HG03139 (cell line): ENCODE measurements around the gene ATF6B.
"Not testable (repeated sequence)": the region's sequence is repeated elsewhere in the genome, so short reads cannot be mapped to it uniquely, and the experiment has no call there.

Experiments
- ATAC-seq: cut with Tn5 transposase; IDR thresholded peaks from one replicate; pipeline ENCODE4 v1.9.1; 2021; ENCODE audit not compliant: unreplicated experiment

The ATF6B gene

DNA sequence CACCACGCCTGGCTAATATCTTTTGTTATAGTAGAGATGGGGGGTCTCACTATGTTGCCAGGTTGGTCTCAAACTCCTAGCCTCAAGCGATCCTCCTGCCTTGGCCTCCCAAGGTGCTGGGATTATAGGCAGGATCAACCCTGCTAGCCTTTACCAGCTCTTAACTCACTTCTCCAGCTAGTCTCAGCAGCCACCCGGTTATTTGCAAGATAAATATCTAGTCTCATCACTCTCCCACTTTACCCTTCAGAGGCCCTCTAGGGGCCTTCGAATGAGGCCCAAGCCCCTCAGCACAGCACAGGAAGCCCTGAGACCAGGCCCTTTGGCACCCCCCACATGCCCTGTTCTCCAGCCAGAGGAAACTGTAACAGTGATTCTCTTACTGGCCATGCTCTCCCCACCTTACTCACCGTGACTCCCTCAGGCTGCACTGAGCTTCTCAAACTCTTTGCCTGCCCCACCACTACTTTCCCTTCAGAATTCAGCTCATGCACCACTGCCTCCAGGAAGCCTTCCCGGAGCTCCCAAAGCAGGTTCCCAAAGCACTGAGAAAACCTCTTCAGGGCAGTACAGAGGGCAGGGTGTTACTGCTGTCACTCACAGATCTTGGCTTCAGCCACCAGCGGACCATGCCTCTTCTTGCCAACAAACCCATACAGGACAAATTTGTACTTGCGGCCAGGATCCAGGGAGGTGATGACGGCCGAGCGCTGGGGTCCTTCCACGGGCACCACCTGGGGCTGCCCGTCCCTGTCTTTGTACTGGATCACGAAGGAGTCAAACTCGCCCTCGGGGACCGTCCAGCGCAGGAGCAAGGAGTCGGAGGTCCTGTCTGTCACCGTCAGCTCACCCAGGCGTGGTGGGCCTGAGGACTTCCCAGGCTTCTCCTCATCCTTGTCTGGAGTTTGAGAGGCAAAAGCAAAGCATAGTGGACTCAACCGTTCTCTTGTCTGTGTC lies 44.0 kb downstream of the ATF6B start:
- ATAC-seq: no peak

DNA sequence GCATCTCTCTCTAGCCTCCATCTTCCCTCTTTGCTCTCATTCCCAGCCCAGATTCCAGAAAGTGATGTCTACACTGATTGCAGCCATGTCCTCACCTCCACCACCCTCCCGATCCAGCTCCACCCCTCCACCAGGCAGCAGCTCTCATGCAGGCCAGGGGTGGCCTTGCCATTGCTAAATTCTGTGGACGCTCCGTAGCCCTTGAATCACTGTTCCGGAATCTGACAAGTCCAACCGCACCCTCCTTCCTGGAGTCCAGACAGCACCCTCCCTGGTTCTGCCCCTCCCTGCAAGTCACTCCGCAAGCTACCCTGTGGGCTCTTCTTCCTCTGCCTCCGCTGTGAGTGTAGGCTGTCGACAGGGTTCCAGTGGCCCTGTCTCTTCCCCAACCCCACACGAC lies 45.1 kb downstream of the ATF6B start:
- ATAC-seq: no peak

DNA sequence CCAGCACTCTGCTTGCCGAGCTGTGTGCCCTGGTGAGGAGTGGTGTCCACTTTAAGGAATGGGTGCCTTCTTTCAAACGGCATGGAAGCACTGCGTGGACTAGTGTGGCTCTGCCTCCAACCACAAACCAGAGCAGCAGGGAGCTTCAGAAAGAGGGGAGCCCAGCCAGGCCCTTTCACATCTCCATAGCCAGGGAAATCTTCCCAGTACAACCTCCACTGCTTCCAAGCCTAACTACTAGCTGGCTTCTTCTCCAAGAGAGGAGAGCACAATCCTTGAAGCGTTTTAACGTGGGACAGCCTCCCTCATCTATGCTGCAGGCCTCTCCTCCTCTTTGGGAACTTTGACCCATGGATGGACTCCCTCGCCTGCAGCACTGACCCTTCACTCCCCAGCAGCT lies 45.6 kb downstream of the ATF6B start:
- no peak for ATAC-seq

DNA sequence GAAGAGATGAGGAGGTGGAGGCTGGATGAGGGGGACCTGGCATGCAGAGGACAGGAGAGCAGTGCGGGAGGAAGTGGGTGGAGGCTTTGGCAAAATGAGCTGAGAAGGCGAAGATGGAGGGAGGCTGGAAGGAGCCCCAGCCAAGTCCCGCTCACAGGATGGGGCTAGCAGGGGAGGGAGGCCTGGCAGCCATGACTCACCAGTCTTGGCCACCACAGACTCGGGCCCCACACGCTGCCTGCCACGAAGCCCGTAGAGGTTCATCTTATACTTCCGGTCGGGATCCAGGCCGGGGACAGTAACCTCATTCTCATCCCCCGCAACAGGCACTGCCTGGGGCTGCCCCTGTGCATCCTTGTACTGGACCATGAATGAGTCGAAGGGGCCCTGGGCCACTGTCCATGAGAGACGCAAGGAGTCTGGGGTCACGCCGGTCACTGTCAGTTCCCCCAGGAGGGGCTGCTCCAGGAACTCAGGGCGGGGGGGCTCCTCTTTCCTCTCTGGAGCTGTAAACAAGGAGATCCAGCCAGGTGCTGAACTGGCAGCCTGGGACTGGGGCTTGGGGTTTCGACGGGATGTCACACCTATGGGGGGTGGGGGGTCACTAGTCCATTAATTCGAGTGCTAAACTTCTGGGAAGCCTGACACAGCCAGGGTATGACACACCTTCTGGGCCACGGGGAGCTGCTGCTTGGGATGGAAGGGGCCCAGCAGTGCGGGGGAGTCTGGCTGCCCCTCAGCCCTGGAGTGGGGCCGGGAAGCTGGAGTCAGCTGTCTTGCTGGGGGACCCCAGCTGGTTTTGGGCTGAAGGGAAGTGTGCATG lies 46.7 kb downstream of the ATF6B start:
- no peak for ATAC-seq

DNA sequence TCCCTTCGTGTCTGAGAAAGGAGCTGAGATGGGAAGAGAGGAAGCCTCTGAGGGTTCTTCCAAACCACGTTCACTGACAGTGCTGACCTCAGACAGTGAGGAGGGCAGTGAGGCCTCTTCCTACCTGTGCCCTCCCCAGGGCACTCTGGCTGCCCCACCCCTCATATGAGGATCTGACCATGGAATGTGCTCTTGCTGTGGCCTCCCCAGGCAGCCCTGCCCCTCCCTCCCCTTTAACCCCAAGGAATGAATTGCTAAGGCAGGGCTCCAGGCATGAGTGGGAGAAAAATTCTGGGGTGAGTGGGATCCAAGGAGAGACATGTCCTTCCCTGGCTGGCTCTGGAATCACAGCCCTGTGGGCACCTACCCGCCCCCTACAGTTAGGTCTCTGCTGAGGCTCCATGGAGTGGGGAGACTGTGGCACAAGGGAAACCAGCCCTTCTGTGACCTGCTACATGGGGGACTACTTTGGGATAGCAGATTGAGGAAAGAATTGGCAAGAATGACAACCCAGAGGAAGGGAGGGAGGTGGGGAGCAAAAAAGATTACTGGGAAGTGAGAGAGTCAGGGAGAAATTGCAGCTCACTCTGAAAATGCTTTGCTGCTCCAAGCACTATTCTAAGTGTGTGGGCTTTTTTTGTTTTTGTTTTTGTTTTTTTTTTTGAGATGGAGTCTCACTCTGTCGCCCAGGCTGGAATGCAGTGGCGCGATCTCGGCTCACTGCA lies 48.3 kb downstream of the ATF6B start:
- ATAC-seq: no peak

DNA sequence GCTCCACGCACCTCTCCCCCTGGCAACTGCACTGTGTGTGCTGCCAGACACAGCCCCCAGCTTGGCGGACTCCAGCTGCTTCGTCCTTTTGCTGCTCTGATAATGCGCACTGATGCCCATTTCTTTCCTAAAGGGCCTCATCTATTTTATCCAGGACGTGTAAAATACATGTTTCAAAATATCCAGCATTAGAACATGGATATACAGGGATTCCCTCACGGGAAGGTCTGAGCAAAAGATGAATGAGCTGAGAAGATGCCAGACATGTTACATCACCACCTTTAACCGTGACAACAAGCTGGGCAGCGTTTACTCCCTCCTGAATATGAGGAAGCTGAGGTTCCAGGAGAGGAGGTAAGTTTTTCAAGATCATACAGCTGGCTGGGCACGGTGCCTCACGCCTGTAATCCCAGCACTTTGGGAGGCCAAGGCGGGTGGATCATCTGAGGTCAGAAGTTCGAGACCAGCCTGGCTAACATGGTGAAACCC lies 51.7 kb downstream of the ATF6B start:
- no peak for ATAC-seq

DNA sequence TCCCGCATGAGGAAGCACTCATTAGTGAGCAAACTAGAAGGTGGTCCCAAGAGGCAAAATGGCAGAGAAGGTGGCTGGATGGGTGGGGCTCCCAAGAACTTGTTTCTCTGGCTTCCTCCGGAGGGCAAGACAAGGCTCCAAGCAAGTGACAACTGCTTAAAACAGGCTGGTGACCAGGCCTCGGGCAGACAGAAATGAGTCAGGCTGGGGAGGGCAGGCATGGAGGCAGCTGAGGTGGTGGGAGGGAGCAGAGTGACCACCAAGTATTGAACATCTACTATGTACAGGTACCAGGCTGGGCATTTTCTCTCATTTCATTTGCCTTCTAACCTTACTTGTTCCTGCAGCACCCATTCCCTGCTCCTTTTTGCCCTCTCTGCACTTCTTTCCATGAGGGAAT lies 52.3 kb downstream of the ATF6B start:
- no peak for ATAC-seq

DNA sequence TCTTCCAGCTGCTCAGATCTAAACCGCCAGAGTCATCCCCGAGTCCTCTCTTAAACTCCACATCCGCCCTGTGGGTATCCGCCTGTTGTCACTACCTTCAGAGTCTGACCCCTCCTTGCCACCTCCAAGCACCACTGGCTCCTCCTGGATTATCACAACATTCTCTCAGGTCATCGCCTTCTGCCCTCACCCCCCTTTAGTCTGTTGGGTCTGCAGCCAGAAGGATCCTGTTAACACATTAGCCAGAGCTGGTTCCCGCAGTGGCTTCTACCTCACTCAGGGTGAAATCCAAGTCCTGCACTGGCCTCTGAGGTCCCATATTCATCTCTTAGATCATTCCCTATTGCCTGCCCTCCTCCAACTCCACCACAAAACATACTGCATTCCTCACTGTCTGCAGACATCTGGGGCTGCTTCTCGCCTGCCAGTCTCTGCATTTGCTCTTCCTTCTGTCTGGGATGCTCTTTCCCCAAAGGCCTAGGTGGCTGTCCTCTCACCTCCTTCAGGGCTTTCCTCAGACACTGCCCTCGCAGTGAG lies 53.0 kb downstream of the ATF6B start:
- ATAC-seq: no peak

DNA sequence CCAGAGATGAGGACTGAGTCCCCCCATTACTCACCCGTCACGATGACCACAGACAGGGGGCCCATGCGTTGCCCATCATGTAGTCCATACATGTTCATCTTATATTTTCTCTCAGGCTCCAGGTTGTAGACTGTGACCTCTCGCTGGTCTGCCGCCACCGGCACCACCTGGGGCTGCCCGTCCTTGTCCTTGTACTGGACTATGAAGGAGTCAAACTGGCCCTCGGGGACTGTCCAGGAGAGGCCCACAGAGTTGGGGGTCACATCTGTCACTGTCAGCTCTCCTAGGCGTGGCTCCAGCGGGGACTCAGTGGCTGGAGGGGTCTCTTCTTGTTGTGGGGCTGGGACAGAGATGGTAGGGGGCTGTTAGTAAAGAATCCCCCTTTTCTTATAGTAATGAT lies 54.4 kb downstream of the ATF6B start:
- ATAC-seq: no peak

DNA sequence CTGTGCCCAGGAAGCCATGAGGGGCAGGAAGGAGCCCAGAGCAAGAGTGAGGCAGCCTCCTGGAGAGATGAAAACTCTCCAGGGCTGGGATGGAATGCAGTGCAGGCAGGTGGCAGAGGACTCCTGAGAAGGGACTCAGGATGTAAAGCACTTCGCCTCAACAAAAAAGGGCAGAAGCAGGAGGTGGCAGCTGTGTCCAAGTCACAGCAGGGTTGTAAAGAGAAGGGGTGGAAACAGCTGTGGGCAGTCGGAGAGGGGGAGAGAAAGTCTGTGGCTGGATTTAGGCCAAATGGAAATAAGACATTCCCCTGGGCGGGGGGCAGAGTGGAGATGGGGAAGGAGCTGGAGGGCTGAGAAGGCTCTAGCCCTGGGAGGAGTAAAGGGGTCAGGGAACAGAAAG lies 54.9 kb downstream of the ATF6B start:
- no peak for ATAC-seq

DNA sequence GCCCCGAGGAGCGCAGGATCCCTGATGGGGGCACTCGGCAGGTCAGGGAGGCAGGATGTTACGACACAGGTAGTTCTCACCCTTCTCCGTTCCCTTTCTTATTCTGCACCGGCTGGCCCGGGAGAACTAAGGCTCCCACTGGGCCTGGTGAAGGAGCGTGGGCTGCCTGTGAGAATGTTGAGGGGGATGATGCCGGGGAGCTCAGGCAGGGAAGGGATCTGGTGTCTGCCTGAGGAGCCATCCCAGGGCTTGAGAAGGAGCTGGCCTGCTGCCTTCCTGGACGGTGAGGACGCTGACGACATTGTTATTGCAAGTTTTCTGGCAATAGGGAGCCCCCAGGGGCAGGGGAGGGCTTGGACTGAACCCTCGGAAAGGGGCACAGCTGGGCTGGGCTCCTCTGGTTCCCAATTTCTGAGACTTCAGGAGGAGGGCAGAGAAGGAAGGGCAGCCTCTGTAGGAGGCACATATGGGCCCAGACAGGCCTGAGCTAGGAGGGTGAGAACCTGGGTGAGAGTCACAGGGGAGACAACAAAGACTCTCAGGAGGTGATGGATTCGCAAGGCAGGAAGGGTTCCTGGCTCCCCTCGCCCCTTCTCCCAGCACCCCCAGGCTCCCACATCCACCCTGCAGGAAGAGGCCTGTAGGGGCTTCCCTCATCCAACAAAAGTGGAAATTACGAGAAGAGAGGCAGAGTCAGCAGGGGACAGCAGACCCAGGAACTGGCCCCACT lies 57.1 kb downstream of the ATF6B start:
- ATAC-seq: no peak

DNA sequence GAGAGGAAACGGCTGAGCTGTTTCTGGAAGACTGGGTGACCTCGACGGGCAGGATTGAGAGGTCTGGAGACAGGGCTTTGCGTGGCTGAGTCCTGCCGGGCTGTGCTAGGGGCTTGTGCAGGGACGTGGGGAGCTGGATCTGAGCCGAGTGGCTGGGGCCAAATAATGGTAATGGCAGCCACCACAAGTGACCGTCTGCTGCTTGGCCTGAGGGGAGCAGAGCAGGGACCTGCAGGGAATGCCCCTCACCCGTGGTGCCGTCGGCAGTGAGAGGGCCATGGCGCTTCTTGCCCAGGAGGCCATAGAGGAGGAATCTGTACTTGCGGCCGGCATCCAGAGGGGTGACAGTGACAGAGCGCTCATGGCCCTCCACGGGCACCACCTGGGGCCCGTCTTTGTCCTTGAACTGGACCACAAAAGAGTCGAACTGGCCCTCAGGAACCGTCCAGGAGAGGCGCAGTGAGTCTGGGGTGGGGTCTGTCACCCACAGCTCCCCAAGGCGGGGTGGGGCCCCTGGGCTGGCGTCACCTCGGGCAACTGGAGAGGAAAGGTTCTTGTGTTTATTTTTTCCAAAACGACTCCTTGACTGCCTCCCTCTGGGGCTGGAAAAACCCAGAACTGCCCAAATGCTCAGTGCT lies 58.0 kb downstream of the ATF6B start:
- no peak for ATAC-seq

DNA sequence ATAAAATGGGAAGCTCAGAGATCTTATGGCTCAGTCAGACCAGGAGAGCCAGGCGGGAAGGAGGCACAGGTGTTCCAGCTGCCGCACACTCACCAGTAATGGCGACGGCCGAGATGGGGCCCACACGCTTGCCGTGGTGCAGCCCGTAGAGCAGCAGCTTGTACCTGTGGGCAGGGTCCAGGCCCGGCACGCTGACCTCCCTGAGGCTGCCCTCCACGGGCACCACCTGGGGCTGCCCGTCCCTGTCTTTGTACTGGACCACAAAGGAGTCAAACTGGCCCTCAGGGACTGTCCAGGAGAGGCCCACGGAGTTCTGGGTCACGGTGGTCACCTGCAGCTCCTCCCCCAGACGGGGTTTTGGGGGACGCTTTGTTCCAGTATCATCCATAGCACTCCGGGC lies 58.6 kb downstream of the ATF6B start:
- ATAC-seq: no peak

DNA sequence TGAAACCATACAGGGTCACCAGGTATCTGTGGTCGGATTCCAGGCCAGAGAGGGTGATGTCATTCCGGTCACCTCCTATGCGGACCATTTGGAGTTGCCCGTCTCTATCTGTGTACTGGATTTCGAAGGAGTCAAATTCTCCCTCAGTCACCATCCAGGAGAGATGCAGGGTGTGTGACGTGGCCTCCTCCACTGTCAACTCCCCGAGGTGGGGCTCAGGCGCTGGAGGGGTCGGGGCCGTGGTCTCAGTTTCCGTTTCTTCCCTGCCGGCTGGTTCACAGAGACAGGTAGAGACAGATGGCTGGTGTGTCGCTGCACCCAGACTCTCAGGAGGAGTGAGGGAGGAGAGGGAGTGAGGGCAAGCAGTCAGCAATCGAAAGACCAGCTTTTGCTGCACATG lies 59.2 kb downstream of the ATF6B start:
- no peak for ATAC-seq

DNA sequence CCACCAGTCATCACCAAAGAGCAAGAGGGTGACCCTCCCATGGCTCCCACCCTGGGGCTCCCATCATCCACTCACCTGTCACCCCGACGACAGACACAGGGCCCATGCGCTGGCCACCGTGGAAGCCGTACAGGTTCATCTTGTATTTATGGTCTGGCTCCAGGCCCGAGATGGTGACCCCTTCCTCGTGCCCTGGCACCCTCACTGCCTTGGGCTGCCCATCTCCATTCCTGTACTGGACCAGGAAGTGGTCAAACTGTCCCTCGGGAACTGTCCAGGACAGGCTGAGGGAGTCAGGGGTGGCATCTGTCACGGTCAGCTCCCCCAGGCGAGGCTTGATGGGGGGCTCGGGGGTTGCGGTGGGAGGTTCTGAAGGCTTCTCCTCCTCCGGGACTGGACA lies 59.7 kb downstream of the ATF6B start:
- ATAC-seq: not testable (repeated sequence)

DNA sequence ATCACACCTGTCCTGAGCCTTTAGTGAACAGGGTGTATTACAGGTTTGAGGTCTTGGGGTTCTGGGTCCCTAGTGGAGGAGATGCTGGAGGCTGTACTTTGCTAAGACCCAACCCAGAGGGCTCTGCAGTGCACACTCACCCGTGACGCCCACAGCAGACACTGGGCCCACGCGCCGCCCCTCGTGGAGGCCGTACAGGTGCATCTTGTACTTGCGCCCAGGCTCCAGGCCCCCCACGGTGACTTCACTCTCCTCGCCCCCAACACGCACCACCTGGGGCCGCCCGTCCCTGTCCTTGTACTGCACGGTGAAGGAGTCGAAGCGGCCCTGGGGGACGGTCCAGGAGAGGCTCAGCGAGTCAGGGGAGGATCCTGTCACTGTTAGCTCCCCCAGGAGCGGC lies 60.5 kb downstream of the ATF6B start:
- ATAC-seq: not testable (repeated sequence)
